Measurements from ENCODE around the gene DHRS3. TPM values are rescaled to one million over a fixed set of nuclear protein-coding genes. Genes with fewer than 3 reads are reported as not detected.

Gene DHRS3
- total and polyA plus RNA-seq, 2 of the 13 experiments (the other 11 are each of a cell fraction or from before 2014, with no cell fraction given) = 48.5 to 90.5 TPM

DNA sequence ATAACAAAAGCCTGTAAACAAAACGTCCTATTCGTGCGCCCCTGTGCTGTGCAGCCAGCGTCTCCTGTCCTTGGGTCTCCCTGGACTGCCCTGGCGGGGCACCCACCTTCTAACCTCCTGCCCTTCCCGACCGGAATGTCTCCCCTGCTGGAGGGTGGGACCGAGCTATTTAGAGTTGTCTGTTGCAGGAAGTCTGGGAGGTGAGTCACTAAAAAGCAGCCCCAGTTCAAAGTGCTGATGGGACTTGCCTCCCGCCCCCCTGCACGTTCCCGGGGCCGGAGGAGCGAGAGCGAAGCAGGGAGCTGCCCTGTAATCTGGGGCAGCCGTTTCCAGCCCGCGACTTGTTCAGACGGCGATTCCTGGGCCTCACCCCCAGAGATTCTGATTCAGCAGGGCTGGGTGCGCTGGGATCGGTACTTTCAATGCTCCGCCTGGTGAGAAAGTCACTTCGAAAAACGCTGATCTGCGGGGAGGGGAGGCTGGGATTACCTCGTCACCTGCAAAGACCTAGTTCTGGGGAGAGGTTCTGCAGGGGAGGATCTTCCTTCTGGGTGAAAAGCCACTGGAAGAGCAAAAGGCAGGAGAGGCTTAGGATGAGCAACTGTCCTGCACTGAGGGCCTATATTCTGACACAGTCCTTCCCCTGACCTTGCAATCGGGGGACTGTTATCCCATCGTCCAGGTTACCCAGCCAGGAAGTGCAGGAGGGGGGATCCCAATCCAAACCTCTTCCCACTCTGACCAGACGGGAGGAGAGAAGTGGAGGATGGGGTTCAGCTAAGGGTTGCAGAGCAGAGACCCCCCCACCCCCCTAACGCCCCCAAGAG is 1.2 kb upstream of the DHRS3 start (continued):
- peak; percentile 65; the same call in 1 of the 2 replicates for TF ChIP-seq BRCA1 (CRISPR knock-in tag; IDR thresholded peaks at IDR 0.05)
- TF ChIP-seq, protein P1, sequence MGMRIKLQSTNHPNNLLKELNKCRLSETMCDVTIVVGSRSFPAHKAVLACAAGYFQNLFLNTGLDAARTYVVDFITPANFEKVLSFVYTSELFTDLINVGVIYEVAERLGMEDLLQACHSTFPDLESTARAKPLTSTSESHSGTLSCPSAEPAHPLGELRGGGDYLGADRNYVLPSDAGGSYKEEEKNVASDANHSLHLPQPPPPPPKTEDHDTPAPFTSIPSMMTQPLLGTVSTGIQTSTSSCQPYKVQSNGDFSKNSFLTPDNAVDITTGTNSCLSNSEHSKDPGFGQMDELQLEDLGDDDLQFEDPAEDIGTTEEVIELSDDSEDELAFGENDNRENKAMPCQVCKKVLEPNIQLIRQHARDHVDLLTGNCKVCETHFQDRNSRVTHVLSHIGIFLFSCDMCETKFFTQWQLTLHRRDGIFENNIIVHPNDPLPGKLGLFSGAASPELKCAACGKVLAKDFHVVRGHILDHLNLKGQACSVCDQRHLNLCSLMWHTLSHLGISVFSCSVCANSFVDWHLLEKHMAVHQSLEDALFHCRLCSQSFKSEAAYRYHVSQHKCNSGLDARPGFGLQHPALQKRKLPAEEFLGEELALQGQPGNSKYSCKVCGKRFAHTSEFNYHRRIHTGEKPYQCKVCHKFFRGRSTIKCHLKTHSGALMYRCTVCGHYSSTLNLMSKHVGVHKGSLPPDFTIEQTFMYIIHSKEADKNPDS (CRISPR knock-in tag; IDR thresholded peaks at IDR 0.05) = no peak; the same call in 1 of the 2 replicates
- TF ChIP-seq RCOR2 (CRISPR knock-in tag; IDR thresholded peaks at IDR 0.05) = peak; percentile 79
- TF ChIP-seq SP140L (CRISPR knock-in tag; IDR thresholded peaks at IDR 0.05; ENCODE audit: borderline replicate concordance) = peak; percentile 79; the same call in 1 of the 2 replicates
- no peak for TF ChIP-seq ZNF484 (CRISPR knock-in tag; IDR thresholded peaks at IDR 0.05; ENCODE audit: borderline replicate concordance, low read depth)
- TF ChIP-seq SRSF4 (IDR thresholded peaks at IDR 0.05; ENCODE audit: low read depth, low read length, poor library complexity, severe bottlenecking) = no peak
- TF ChIP-seq EED (CRISPR knock-in tag; IDR thresholded peaks at IDR 0.05) = no peak
- TF ChIP-seq, protein P2, sequence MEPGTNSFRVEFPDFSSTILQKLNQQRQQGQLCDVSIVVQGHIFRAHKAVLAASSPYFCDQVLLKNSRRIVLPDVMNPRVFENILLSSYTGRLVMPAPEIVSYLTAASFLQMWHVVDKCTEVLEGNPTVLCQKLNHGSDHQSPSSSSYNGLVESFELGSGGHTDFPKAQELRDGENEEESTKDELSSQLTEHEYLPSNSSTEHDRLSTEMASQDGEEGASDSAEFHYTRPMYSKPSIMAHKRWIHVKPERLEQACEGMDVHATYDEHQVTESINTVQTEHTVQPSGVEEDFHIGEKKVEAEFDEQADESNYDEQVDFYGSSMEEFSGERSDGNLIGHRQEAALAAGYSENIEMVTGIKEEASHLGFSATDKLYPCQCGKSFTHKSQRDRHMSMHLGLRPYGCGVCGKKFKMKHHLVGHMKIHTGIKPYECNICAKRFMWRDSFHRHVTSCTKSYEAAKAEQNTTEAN (CRISPR knock-in tag; conservative IDR thresholded peaks at IDR 0.05) = peak; percentile 77
- no peak; the same call in 1 of the 2 replicates for TF ChIP-seq DPF2 (CRISPR knock-in tag; IDR thresholded peaks at IDR 0.05; ENCODE audit: borderline replicate concordance, low read depth)
- peak; percentile 66 for TF ChIP-seq GATAD1 (CRISPR knock-in tag; IDR thresholded peaks at IDR 0.05)
- TF ChIP-seq REL (CRISPR knock-in tag; conservative IDR thresholded peaks at IDR 0.05) = peak; percentile 71; the same call in 1 of the 2 replicates
- peak; percentile 79; the same call in 1 of the 2 replicates for TF ChIP-seq HOXD1 (CRISPR knock-in tag; IDR thresholded peaks at IDR 0.05)
- TF ChIP-seq MIER3 (CRISPR knock-in tag; IDR thresholded peaks at IDR 0.05; ENCODE audit: borderline replicate concordance) = peak; percentile 79; the same call in 1 of the 2 replicates
- TF ChIP-seq U2AF2 (IDR thresholded peaks at IDR 0.05; ENCODE audit: low read depth, low read length) = no peak
- TF ChIP-seq FOXA1 (IDR thresholded peaks at IDR 0.05) = no peak
- peak; percentile 60; the same call in 1 of the 2 replicates for TF ChIP-seq FOXA1 (CRISPR knock-in tag; IDR thresholded peaks at IDR 0.05)
- TF ChIP-seq, protein P3, sequence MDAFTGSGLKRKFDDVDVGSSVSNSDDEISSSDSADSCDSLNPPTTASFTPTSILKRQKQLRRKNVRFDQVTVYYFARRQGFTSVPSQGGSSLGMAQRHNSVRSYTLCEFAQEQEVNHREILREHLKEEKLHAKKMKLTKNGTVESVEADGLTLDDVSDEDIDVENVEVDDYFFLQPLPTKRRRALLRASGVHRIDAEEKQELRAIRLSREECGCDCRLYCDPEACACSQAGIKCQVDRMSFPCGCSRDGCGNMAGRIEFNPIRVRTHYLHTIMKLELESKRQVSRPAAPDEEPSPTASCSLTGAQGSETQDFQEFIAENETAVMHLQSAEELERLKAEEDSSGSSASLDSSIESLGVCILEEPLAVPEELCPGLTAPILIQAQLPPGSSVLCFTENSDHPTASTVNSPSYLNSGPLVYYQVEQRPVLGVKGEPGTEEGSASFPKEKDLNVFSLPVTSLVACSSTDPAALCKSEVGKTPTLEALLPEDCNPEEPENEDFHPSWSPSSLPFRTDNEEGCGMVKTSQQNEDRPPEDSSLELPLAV (CRISPR knock-in tag; conservative IDR thresholded peaks at IDR 0.05; ENCODE audit: low read depth) = no peak
- no peak for TF ChIP-seq RELA (CRISPR knock-in tag; IDR thresholded peaks at IDR 0.05)
- 0 out of 2 replicates have a peak, but pooled peaks have one; percentile 76 for TF ChIP-seq PRMT3 (CRISPR knock-in tag; IDR thresholded peaks at IDR 0.05; ENCODE audit: borderline replicate concordance, low read depth)
- peak; percentile 68; the same call in 1 of the 2 replicates for TF ChIP-seq MLX (CRISPR knock-in tag; IDR thresholded peaks at IDR 0.05)
- TF ChIP-seq, protein P4, sequence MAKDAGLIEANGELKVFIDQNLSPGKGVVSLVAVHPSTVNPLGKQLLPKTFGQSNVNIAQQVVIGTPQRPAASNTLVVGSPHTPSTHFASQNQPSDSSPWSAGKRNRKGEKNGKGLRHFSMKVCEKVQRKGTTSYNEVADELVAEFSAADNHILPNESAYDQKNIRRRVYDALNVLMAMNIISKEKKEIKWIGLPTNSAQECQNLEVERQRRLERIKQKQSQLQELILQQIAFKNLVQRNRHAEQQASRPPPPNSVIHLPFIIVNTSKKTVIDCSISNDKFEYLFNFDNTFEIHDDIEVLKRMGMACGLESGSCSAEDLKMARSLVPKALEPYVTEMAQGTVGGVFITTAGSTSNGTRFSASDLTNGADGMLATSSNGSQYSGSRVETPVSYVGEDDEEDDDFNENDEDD (CRISPR knock-in tag; IDR thresholded peaks at IDR 0.05; ENCODE audit: borderline replicate concordance) = peak; percentile 79; the same call in 1 of the 2 replicates
- TF ChIP-seq FOXJ3 (CRISPR knock-in tag; IDR thresholded peaks at IDR 0.05; ENCODE audit: borderline replicate concordance) = peak; percentile 52
- TF ChIP-seq PHF5A (CRISPR knock-in tag; IDR thresholded peaks at IDR 0.05; ENCODE audit: low read depth, unreplicated experiment) = peak; percentile 66
